Neural progenitor cell (in vitro differentiated cells): ENCODE data around the gene METTL16.

Source experiments
- CTCF ChIP-seq: fragments of 200-600 bp; sonication (generic); IDR thresholded peaks from 2 replicates; pipeline ENCODE4 v1.5.1; 2017; ENCODE audit warnings: antibody characterized with exemption, mild to moderate bottlenecking
- EZH2 ChIP-seq: fragments of 200-600 bp; sonication (generic); IDR thresholded peaks from 2 replicates; pipeline ENCODE4 v1.6.1; 2017; ENCODE audit warnings: antibody characterized with exemption, mild to moderate bottlenecking, moderate library complexity
- EZH2phosphoT487 ChIP-seq: fragments of 200-600 bp; sonication (generic); IDR thresholded peaks from 2 replicates; pipeline ENCODE4 v1.6.1; 2017; ENCODE audit warnings: antibody characterized with exemption

- TF ChIP-seq CTCF (no peak), EZH2 (no peak), EZH2phosphoT487 (no peak)
These were observed 91.5 kb downstream of the METTL16 start for GRCh38 chr17:2420176-2420575.
